ENCODE data around the gene MUC13. TPM values are rescaled to one million over a fixed set of nuclear protein-coding genes. Genes with fewer than 3 reads are reported as not detected.

The MUC13 gene
- total RNA-seq, 2 experiments from 2014 or later, result not detected

DNA sequence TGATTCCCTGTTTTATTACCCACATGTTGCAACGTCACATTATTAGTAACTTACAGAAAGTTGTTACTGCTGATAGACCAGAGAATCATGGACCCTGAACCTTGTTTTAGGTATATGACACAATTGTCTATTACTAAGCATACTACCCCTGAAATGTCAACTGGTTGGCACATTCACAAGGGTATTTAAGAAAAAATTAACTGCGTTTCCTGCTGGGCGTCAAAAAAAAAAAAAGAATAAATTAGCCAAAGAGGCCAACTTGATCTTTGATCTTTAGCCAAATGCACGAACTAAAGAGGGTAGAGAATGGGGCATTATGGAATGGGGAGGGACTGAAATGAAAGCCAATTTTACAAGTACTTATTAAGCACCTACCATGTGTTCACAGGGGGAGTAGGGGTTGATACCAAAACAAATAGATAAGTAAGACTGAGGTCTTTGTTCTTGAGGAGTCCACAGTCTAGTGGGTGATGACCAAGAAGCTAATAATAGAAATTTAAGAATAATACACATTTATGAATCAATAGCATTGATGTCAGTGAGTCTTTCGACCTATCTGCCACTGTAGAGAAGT, 17.8 kb upstream of the MUC13 start:
- TF ChIP-seq, protein P1, sequence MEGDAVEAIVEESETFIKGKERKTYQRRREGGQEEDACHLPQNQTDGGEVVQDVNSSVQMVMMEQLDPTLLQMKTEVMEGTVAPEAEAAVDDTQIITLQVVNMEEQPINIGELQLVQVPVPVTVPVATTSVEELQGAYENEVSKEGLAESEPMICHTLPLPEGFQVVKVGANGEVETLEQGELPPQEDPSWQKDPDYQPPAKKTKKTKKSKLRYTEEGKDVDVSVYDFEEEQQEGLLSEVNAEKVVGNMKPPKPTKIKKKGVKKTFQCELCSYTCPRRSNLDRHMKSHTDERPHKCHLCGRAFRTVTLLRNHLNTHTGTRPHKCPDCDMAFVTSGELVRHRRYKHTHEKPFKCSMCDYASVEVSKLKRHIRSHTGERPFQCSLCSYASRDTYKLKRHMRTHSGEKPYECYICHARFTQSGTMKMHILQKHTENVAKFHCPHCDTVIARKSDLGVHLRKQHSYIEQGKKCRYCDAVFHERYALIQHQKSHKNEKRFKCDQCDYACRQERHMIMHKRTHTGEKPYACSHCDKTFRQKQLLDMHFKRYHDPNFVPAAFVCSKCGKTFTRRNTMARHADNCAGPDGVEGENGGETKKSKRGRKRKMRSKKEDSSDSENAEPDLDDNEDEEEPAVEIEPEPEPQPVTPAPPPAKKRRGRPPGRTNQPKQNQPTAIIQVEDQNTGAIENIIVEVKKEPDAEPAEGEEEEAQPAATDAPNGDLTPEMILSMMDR (conservative IDR thresholded peaks at IDR 0.05; ENCODE audit: low read length), result no peak
- TF ChIP-seq EZH2phosphoT487 (IDR thresholded peaks at IDR 0.05; ENCODE audit: borderline replicate concordance, low read depth, low read length), result no peak
- POLR2A ChIA-PET, result no interaction called here

GRCh38 chr3:124951511-124952281, 17.1 kb upstream of the MUC13 start:
- intact Hi-C loops (cut with micrococcal nuclease; ENCODE audit: unreplicated experiment), result no loop called here
- BruUV-seq (replicated peaks), result no TSS peak

More for the DNA sequence above, 17.8 kb upstream of the MUC13 start:
- no peaks in the 10 kb centered on the region for H3K9me3 ChIP-seq (ENCODE audit: low read length)
- H3K9me2 ChIP-seq (ENCODE audit: insufficient read depth, low read length), result no peaks in the 10 kb centered on the region
- CTCF ChIA-PET (ENCODE audit: unreplicated experiment), result no interaction called here
- H3K79me2 ChIP-seq (ENCODE audit: insufficient read depth, low read depth, low read length), result no peaks in the 10 kb centered on the region
- H3K27ac ChIP-seq (ENCODE audit: low read depth, low read length, poor library complexity, severe bottlenecking), result no peak overlapping the region
- H3K4me1 ChIP-seq (ENCODE audit: insufficient read depth, low read length, poor library complexity, severe bottlenecking), result no peaks in the 10 kb centered on the region
- intact Hi-C loops (cut with micrococcal nuclease; ENCODE audit: unreplicated experiment), result no loop called here
- no peak overlapping the region for H3K4me3 ChIP-seq (ENCODE audit: low read depth, low read length, poor library complexity, severe bottlenecking)
- H3K4me2 ChIP-seq (ENCODE audit: low read length), result no peak overlapping the region
- no peak overlapping the region for H2AFZ ChIP-seq (ENCODE audit: low read length)
- no peak for DNase-seq (ENCODE audit: low spot score)
- no peaks in the 10 kb centered on the region for H3K36me3 ChIP-seq (ENCODE audit: insufficient read depth, low read length)
- BruUV-seq (replicated peaks), result no TSS peak
- no peaks in the 10 kb centered on the region for H4K20me1 ChIP-seq (ENCODE audit: insufficient read depth, low read length)

More at GRCh38 chr3:124951511-124952281, 17.1 kb upstream of the MUC13 start:
- Histone ChIP-seq H2AFZ (ENCODE audit: low read length) (no peak overlapping the region), H3K4me3 (ENCODE audit: low read depth, low read length, poor library complexity, severe bottlenecking) (no peak overlapping the region), H3K9me2 (ENCODE audit: insufficient read depth, low read length) (no peaks in the 10 kb centered on the region), H3K36me3 (ENCODE audit: insufficient read depth, low read length) (no peaks in the 10 kb centered on the region), H3K27ac (ENCODE audit: low read depth, low read length, poor library complexity, severe bottlenecking) (no peak overlapping the region), H4K20me1 (ENCODE audit: insufficient read depth, low read length) (no peaks in the 10 kb centered on the region), H3K79me2 (ENCODE audit: insufficient read depth, low read depth, low read length) (no peaks in the 10 kb centered on the region), H3K4me1 (ENCODE audit: insufficient read depth, low read length, poor library complexity, severe bottlenecking) (no peaks in the 10 kb centered on the region), H3K9me3 (ENCODE audit: low read length) (no peaks in the 10 kb centered on the region), H3K4me2 (ENCODE audit: low read length) (no peak overlapping the region)
- ChIA-PET CTCF (ENCODE audit: unreplicated experiment) (no interaction called here), POLR2A (no interaction called here)
- no peak for DNase-seq (ENCODE audit: low spot score)
- no peak for TF ChIP-seq EZH2phosphoT487 (IDR thresholded peaks at IDR 0.05; ENCODE audit: borderline replicate concordance, low read depth, low read length)
- TF ChIP-seq, protein P1 (conservative IDR thresholded peaks at IDR 0.05; ENCODE audit: low read length), result no peak
